ENCODE measurements around the gene DUSP9.
"Not testable (repeated sequence)": the region's sequence is repeated elsewhere in the genome, so short reads cannot be mapped to it uniquely, and the experiment has no call there.

The DUSP9 gene

DNA sequence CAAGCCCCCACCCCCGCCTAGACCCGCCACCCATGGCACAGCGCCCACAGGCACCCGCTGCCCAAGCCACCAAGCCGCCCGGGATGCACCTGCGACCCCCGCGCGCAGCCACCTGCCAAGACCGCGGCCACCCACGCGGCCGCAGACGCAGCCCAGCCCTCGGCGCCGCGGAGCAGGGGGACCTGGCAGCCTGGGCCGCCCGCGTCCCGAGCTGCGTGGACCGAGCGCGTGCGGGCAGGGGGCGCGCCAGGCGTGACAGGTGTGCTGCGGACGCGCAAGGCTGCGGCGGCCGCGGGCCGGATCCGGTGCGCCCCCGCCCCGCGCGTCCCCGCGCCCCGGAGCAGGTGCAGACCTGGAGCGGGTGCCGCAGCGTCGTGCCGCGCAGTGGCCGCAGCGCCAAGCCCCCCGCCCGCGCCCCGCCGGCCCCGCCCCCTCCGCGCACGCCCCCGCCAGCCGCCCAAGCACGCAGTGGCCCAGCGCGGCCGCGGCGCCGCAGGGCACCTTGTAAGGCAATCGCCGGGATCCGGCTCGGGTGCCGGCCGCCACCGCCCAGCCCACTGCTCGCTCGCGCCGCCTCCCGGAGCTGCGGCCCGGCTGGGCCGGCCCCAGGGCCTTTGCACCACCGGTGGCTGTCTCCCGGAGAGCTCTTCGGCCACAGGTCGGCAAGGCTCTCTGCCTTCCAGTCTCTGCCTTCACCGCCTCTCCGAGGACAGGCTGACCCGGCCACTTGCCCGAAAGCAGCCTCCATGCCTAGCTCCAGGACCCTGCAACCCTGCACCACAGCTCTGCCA is 26.6 kb downstream of the DUSP9 start, which contains the start of gene PNCK:
TSS of gene PNCK (minus strand) at position 386 of the 791 bp plus-strand sequence. CDS start 737 bp downstream, outside the sequence.
- no peak for DNase-seq

DNA sequence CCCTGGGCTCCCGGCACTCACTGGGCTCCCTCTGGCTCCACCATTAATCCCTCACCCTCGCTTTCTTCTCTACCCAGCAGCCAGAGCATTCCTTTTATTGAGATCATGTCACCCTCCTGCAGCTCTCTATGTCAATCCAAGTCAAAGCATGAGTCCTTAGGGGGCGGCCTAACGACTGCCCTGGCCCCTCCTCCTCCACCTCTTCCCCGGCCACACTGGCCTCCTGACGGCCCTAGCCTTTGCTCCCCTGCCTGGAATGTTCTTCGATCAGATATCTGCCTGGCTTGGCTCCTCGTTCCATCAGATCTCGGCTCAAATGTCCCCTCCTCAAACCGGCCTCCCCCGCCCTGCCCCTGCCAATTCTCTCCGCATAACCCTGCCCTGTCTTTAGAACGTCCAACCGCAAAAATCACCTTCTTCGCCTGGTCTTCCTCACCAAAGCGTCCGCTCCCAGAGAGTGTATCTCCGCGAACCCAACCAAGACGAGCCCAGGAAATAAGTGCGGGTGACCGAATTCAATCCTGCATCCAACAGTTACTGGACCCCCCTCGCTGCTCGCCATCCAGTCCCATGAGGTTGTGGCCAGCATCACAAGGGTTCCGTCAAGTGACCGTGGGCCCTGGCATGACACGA is 27.3 kb downstream of the DUSP9 start:
- no peak for DNase-seq

DNA sequence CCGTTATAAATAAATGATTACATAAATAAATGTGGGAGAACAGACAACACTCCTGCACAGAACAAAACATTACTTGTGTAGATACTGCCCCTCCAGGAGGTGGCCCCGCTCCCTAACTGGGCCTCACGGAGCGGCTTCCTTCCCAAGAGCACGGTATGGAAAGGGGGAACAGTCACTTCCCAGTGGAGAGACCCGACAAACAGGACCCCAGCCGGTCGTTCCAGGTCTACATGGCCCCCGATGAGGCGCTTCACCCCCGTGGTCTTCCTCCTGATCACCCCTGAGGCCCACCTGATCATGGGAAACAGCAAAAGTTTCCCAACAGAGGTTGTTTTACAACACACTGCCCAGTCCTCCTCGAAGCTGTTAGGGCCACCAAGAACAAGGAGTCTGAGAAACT is 34.2 kb downstream of the DUSP9 start:
- no peak for DNase-seq

DNA sequence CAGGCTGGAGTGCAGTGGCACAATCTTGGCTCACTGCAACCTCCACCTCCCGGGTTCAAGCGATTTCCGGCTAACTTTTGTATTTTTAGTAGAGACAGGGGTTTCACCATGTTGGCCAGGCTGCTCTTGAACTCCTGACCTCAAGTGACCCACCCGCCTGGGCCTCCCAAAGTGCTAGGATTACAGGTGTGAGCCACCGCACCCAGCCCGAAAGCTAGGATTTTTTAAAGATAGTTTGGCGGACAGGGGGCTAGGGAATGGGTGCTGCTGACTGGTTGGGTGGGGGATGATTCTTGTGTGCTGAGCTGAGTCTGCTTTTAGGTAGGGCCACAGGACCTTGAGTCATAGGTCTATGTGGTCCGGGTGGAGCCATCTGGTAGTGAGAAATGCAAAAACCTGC is 36.5 kb downstream of the DUSP9 start:
- DNase-seq, result not testable (repeated sequence)

DNA sequence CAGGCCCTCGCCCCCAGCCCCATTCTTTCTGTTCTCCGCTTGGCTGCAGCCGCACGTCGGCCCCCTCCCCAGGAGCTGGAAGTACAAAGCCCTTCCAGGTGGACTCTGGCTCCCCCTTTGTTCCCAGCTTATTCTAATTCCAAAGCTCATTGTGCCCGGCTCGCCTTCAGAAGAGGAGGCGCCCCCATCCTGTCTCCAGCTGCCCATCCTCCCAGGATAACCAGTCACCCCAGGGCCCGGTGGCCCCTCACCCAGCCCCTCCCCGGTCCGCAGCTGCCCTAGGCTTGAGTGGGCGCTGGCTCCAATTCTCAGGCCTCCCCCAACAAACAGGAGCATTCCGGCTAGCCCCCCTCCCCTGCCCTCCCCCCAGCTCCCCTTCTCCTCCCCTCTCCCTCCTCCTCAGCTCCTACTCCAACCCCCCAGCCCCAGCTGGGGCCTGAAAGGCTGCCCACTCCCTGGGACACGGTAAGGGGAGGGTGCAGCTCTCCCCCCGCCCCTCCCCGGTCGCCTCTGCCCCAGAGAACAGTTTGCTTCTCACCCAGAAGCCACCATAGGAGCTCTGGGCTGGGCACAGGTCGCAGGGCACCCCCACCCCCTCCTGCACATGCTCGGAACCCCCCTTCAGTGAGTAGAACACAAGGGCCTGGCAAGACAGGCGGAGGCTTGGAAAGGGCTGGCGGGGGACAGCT is 37.6 kb downstream of the DUSP9 start:
- no peak for DNase-seq

DNA sequence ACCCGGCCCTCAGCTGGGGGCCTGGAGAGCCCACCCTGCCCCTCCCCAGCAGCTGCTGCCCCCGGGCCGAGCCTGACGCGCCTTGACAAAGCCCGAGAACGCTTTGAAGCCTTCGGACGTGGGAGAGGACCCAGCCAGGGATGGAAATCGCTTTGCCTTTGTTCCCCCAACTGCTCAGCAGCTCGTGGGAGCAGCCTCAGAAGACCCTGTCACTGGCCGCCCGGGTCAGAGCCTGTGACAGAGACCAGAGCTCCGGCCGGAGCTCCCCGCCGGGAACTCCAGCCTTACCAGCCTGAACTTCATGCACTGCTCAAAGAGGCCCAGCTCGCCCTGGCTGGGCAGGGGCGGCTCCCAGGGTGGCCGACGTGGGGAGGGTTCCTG is 38.1 kb downstream of the DUSP9 start:
- DNase-seq, result no peak

DNA sequence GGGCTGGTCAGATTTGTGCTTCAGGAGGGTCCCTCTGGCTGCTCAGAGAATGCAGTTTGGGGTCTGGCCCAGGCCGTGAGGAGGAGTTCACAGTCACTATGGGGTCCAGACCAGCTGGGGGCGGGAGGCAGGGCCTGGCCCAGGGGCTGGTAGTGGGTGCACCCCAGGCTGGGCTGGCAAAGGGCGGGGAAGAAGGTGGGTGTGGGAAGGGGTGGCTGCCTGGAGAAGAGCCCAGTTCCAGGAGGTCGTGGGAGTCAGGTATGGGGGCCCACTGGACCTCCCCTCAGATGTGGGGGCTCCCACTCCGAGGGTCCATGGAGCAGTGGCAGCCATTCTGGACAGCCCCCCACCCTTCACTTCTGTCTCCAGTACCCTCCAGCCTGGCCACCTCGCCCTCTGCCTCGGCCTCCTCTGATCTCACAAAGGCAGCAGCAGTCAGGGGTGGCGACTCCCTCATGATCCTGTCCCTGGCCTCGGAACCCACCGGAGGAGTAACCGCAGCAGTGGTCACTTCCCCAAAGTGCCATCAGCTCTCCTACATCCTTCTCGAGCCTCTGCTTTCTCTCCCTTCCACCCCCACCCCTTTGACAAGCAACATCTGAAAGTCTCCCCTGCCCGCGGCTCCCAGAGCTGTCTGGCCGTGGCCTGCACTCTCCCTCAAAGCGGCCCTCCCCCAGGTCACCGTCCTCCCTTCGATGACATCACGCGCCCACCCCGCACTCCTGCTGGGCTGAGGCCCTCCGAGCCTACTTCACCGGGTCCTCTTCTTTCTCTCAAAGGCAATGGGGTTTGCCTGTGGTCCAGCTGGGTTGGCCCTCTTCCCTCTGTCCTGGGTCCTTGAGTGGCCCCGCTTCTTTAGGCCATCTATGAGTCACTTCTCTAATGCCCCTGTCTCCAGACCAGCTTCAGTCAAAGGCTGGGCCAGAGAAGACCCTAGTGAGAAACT is 39.0 kb downstream of the DUSP9 start:
- DNase-seq, result no peak

DNA sequence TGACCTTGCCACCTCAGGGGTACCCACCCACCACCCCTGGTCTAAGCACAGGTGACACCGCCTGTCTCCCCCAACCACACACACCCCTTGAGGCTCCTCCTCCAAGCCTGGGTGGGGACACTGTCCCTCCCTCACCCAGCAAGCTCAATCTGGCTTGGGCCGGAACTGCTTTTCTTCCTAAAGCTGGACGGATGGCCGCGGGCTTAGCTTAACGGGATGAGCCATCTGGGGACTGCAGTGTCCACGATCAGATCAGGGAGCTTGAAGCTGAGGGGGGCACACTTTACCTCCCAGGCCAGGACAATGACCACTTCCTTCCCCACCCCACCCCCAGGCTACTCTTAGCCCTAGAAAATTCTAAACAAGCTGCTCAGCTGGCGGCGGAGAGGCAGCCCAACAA is 39.7 kb downstream of the DUSP9 start:
- no peak for DNase-seq

DNA sequence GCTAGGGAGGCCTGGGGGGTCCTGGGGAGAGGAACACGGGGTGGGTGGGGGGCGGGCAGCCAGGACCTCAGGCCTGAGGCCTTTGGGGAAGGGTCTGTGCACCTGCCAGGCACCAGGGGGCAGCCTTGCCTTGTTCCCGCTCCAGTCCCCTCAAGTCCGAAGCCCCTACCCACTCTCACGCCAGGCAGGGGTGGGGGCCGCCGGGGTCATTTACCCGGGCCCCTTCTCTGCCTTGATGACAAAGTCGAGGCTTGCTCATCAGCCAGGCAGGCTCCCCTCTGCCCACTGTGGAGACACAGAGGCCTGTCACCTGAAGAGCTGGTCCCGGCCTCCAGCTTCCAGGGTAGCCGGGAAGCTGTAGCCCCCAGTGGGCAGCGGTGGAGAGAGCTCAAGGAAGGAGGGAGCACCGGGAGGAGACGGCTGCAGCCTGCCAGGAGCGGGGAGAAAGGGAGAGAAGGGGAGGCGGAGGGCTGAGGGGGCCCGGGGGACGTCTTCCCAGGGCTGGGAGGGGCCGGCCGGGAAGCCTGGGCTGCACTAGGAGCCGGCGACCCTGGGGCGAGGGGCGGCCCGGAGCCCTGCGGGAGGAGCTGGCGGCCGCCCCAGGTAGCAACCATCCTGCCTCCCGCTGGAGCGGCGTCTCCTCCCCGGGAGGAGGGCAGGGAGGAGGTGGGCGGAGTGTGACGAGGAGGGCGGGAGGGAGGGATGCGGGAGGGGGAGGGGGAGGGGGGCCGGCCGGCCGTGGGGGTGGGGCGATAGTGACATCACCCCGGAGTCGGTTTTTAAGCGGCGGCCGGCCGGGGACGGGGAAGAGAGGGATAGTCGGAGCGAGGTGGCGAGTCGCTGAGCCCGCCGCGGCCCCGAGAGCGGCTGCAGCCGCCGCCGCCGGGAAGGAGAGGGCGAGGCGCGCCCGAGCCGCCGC is 40.4 kb downstream of the DUSP9 start, which contains the start of gene SLC6A8:
TSS of gene SLC6A8 (plus strand) at position 806 of the 919 bp plus-strand sequence. CDS start 649 bp downstream, outside the sequence.
- no peak for DNase-seq

DNA sequence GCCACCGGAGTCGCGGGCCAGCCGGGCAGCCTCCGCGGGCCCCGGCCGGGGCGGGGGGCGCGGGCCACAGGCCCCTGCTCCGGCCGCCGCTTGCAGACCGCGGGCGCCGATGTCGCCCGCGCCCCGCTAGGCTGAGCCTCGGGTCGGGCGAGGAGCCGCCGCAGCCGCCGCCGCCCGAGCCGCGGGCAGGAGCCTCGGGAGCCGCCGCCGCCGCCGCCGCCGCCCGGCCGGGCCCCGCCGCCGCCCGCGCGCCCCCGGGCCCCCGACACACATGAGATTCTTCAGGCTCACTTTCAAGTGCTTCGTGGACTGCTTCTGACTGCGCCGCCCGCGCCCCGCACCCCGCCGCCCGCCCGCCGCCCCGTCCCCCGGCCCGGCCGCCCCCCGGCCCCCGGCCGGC is 41.1 kb downstream of the DUSP9 start:
- DNase-seq, result no peak

DNA sequence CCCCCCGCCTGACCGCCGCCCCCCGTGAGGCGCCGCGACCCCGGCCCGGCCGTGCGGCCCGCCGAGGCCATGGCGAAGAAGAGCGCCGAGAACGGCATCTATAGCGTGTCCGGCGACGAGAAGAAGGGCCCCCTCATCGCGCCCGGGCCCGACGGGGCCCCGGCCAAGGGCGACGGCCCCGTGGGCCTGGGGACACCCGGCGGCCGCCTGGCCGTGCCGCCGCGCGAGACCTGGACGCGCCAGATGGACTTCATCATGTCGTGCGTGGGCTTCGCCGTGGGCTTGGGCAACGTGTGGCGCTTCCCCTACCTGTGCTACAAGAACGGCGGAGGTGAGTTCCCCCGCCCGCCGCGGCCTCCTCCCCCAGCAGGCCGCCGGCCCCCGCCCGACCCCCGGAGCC is 41.5 kb downstream of the DUSP9 start:
- DNase-seq, result no peak

DNA sequence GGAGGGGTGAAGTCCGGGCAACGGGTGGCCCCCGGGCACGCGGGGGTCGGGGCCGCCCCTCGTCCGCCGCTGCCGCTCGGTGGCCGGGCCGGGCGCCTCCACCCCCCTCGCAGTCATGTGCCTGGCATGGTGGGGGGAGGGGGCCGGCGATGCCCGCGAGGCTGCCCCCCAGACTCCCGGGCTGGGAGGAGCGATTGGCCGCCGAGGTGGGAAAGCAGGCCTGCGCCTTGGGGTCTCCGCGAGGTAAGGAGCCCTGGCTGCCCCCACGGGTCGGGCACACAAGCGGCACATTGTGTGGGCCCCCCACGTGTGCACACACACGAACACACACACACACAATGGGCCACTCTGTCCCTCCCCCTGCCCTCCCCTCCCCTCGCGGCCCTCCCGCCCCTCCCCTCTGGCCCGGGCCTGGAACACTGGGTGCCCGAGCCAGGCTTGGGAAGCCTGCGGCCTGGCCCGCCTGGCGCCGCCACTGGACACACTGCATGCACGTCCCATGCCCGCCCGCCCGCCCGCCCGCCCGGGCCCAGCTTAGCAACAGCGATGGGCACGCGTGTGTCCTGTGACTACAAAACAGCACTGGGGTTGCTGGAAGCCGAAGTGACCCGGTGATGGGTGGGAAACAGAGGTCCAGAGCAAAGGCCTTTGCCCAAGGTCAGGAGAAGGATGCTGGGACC is 42.0 kb downstream of the DUSP9 start:
- DNase-seq, result no peak

DNA sequence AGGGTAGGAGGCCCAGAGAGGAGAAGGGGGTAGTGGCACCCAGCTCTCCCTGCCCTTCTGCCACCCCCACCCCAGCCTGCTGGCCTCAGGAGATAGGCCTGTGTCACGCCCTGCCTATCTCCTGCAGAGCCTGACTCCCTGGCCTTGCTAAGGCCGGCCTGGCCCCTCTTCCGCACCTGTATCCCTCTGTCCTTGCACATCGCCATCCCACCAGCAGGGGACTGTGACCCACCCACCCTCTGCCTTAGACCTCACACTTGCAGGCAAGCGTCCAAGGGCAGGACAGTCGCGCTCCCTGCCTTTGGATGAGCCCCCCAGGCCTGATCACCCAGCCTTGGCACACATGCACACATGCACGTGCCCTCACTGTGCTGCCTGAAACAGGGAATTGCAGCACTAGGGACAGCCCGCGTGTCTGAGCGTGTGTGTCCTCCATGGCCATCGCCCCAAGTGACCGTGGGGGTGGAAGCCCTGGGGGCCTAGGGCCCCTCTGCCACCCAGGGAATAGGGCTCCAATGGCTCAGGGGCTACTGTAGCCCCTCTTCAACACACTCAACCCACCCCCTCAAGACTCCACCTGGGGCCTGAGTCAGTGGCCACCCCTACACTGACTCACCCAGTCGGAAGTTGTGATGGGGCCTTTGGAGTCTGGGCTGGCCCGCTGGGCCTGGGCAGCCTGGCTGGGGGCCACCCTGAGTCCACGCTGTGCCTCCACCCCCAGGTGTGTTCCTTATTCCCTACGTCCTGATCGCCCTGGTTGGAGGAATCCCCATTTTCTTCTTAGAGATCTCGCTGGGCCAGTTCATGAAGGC is 42.9 kb downstream of the DUSP9 start:
- no peak for DNase-seq

DNA sequence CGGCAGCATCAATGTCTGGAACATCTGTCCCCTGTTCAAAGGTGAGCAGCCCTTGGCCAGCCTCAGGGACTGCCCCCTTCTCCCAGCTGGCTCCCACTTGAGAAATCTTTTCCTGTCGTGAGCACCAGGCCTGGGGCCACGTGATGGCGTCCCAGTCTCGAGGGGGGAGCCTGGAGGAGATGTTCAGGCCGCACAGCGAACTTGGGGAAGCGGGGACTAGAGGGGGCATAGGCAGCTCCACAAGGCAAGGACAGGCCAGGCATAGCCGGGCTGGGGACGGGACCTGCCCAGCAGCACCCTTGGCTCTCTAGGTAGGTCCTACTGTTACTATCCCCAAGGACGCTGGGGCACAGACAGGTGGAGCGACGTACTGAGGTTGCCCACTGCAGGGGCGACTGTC is 43.5 kb downstream of the DUSP9 start:
- no peak for DNase-seq

DNA sequence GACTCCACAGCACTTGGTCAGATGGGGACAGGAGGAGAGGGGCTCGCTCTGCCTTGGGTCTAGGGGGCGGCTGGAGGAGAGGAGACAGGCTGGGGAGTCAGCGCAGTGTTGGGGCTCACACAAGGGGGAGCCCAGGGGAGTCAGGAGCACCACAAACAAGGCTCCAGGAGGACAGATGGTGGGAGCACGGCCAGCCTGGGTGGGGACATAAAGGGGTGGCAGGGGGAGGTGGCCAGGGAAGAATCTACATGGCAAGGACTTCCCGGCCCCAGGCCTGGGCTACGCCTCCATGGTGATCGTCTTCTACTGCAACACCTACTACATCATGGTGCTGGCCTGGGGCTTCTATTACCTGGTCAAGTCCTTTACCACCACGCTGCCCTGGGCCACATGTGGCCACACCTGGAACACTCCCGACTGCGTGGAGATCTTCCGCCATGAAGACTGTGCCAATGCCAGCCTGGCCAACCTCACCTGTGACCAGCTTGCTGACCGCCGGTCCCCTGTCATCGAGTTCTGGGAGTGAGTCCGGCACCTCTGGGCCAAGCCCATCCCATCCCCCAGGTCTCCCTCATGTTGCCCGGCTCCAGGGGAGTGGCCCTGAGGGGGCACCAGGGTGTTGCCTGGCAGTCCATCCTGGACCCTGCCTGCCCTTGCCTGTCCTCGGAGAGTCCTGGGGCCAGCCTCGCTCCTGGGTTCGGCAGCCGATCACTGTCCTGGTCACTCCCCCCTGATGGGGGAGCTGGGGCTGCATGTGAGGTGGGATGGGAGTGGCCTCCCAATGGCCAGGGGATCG is 44.2 kb downstream of the DUSP9 start:
- DNase-seq, result not testable (repeated sequence)

DNA sequence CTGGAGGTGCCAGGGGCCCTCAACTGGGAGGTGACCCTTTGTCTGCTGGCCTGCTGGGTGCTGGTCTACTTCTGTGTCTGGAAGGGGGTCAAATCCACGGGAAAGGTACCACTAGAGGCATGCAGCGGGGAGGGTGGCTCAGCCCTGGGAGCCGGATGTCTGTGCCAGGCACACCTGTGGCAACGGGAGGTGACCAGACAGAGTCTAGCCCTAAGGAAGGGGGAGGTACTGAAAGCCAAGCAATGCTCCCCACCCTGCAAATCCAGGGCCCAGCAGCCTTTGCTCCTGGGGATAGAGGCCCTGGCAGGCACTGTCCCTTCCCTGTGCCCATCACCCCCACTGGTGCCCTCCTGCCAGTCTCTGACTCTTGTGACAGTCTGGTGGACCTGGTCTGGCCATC is 45.0 kb downstream of the DUSP9 start:
- DNase-seq, result no peak

DNA sequence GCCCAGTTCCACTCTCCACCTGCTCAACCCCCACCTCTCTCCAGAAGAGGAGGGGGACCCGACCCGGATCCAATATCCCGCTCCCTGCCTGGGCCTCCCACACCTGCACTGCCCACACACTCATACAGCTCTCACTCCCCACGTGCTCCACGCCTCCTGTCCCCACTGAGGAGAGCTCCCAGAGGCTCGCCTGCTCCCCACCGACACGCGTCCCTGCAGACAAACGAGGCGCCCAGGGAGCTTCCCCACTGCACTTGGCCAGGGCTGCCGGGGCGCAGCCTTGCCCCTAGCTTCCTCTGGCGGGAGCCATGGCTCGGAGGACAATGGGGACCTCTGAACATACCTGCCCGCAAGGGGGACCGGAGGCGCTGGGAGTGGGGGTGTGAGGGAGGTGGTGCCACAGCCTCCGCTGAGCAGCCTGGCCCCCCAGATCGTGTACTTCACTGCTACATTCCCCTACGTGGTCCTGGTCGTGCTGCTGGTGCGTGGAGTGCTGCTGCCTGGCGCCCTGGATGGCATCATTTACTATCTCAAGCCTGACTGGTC is 45.7 kb downstream of the DUSP9 start:
- DNase-seq, result no peak

DNA sequence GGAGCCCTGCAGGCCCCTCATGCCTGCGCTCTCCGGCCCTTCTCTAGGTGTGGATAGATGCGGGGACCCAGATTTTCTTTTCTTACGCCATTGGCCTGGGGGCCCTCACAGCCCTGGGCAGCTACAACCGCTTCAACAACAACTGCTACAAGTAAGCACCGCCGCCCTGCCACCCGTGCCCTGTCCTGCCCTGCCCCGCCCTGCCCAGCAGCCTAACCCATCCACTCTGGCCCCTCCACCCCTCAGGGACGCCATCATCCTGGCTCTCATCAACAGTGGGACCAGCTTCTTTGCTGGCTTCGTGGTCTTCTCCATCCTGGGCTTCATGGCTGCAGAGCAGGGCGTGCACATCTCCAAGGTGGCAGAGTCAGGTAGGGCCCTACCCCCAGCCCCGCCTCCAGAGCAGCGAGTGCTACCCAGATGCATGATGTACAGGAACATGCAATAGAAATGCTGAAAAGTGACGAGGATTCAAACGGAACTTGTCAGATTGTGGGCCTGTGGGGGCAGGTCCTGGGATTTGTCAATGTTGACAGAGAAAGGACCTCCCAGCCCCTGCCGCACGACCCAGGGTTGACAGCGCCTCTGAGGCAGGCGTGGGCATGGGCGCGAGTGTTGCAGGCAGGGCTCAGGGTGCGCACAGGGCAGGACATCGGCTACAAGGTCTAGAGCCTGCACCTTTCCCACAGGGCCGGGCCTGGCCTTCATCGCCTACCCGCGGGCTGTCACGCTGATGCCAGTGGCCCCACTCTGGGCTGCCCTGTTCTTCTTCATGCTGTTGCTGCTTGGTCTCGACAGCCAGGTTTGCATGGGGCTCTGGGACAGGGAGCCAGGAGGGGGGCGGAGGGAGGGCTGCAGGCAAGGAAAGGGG is 46.4 kb downstream of the DUSP9 start:
- no peak for DNase-seq

Measured in GDM1 (cell line).